Stomach (tissue), 4 donors: Measurements from ENCODE around the gene TRIM52.

ENCODE experiments used
- CTCF ChIP-seq, 7 experiments: fragments of 450-650 bp in 4 of 7; fragments of 200-600 bp in 3 of 7; sonication (generic) in 3 of 7; IDR thresholded peaks; one replicate each; pipeline ENCODE4 v1.5.1; 2016 to 2019; ENCODE audit warnings: antibody characterized with exemption in 7 of 7, control low read depth in 2 of 7, mild to moderate bottlenecking in 1 of 7
- POLR2A ChIP-seq, 4 donors: fragments of 450-650 bp; IDR thresholded peaks; one replicate each; pipeline ENCODE4 v1.6.1; 2016; ENCODE audit warnings: antibody characterized with exemption in 4 of 4, control low read depth in 2 of 4, mild to moderate bottlenecking in 1 of 4, moderate library complexity in 1 of 4

- TF ChIP-seq CTCF (IDR thresholded peaks at IDR 0.05): no peak
- no peak for TF ChIP-seq POLR2A (IDR thresholded peaks at IDR 0.05)
Measured at GRCh38 chr5:181259283-181259682, 1.7 kb downstream of the TRIM52 start.
